Neuronal stem cell (in vitro differentiated cells): Measurements from ENCODE around the gene RIT1.

Source experiments
- DNase-seq: peaks from one replicate; pipeline ENCODE4 v3.0.0-alpha.2; 2013; ENCODE audit warnings: low spot score
- H2AFZ ChIP-seq: one replicate; pipeline ENCODE4 v1.6.1; 2013; ENCODE audit warnings: mild to moderate bottlenecking, low read length, inconsistent platforms
- H2AK5ac ChIP-seq: 2 replicates; pipeline ENCODE4 v1.6.1; 2013; ENCODE audit warnings: low read depth, mild to moderate bottlenecking, inconsistent platforms, low read length, moderate library complexity, mixed read lengths
- H2BK120ac ChIP-seq: 2 replicates; pipeline ENCODE4 v1.6.1; 2013; ENCODE audit warnings: low read depth, mild to moderate bottlenecking, inconsistent platforms, low read length, moderate library complexity, mixed read lengths
- H2BK12ac ChIP-seq: one replicate; pipeline ENCODE4 v1.6.1; 2013; ENCODE audit warnings: low read length, inconsistent platforms
- H2BK15ac ChIP-seq: 2 replicates; pipeline ENCODE4 v1.6.1; 2013; ENCODE audit warnings: mild to moderate bottlenecking, low read length, inconsistent platforms, mixed read lengths
- H2BK5ac ChIP-seq: one replicate; pipeline ENCODE4 v1.6.1; 2013; ENCODE audit warnings: inconsistent platforms, mild to moderate bottlenecking, low read length, moderate library complexity
- H3K14ac ChIP-seq: one replicate; pipeline ENCODE4 v1.6.1; 2013; ENCODE audit warnings: low read length, inconsistent platforms
- H3K18ac ChIP-seq: 2 replicates; pipeline ENCODE4 v1.6.1; 2013; ENCODE audit warnings: low read length, inconsistent platforms
- H3K23ac ChIP-seq: 2 replicates; pipeline ENCODE4 v1.6.1; 2013; ENCODE audit warnings: low read depth, mild to moderate bottlenecking, mixed read lengths, low read length, inconsistent platforms; ENCODE audit not compliant: poor library complexity
- H3K27ac ChIP-seq: replicated peaks from 3 replicates; pipeline ENCODE4 v1.5.1; 2013; ENCODE audit warnings: low read length, inconsistent platforms
- H3K27me3 ChIP-seq, 3 experiments: 2 replicates each; pipeline ENCODE4 v1.6.1; 2013; ENCODE audit warnings: low read length in 3 of 3, mild to moderate bottlenecking in 2 of 3, inconsistent platforms in 1 of 3, low read depth in 1 of 3, mixed read lengths in 1 of 3, moderate library complexity in 1 of 3; ENCODE audit not compliant: control insufficient read depth in 3 of 3, insufficient read depth in 3 of 3
- H3K36me3 ChIP-seq, 2 donors: replicated peaks in 1 of 2; 2 replicates each; pipeline ENCODE4 v1.6.1; 2013; ENCODE audit warnings: low read length in 2 of 2; ENCODE audit not compliant: control insufficient read depth in 2 of 2, insufficient read depth in 2 of 2
- H3K4ac ChIP-seq: 2 replicates; pipeline ENCODE4 v1.6.1; 2013; ENCODE audit warnings: inconsistent platforms, mild to moderate bottlenecking, low read length, moderate library complexity
- H3K4me1 ChIP-seq, 2 donors: 1 replicate in 1 of 2; 2 replicates in 1 of 2; pipeline ENCODE4 v1.6.1; 2013; ENCODE audit warnings: low read length in 2 of 2, low read depth in 1 of 2; ENCODE audit not compliant: control insufficient read depth in 2 of 2, insufficient read depth in 1 of 2
- H3K4me2 ChIP-seq: one replicate; pipeline ENCODE4 v1.6.1; 2013; ENCODE audit warnings: mild to moderate bottlenecking, low read length, inconsistent platforms; ENCODE audit not compliant: insufficient read depth, poor library complexity, severe bottlenecking
- H3K4me3 ChIP-seq, 2 donors: 2 replicates each; pipeline ENCODE4 v1.5.1; 2013; ENCODE audit warnings: low read length in 2 of 2, mild to moderate bottlenecking in 2 of 2, inconsistent platforms in 1 of 2, moderate library complexity in 1 of 2
- H3K79me1 ChIP-seq: one replicate; pipeline ENCODE4 v1.6.1; 2013; ENCODE audit warnings: low read depth, mild to moderate bottlenecking, inconsistent platforms, low read length, moderate library complexity
- H3K9ac ChIP-seq: one replicate; pipeline ENCODE4 v1.6.1; 2013; ENCODE audit warnings: mild to moderate bottlenecking, low read depth, low read length, inconsistent platforms; ENCODE audit not compliant: poor library complexity
- H3K9me3 ChIP-seq, 2 donors: replicated peaks in 1 of 2; 2 replicates each; pipeline versions ENCODE3 to v1.6.1; 2013; ENCODE audit warnings: low read length in 2 of 2, mild to moderate bottlenecking in 2 of 2, inconsistent platforms in 1 of 2, low read depth in 1 of 2, mixed read lengths in 1 of 2, moderate library complexity in 1 of 2; ENCODE audit not compliant: control insufficient read depth in 2 of 2, insufficient read depth in 1 of 2
- H4K8ac ChIP-seq: one replicate; pipeline ENCODE4 v1.6.1; 2013; ENCODE audit warnings: low read depth, mild to moderate bottlenecking, inconsistent platforms, low read length, moderate library complexity
- H4K91ac ChIP-seq: one replicate; pipeline ENCODE4 v1.6.1; 2013; ENCODE audit warnings: low read length, low read depth, mild to moderate bottlenecking, inconsistent platforms; ENCODE audit not compliant: poor library complexity
- WGBS, 2 donors: extraction: QIAGEN DNeasy Blood & Tissue Kit; methylation state at CpG; one replicate each; pipeline ENCODE4 v1.1.7; 2013; ENCODE audit warnings: missing lambda C conversion rate in 2 of 2, mixed read lengths in 1 of 2; ENCODE audit not compliant: insufficient read length in 2 of 2, insufficient replicate concordance in 1 of 2; ENCODE audit errors: extremely low coverage in 2 of 2; 5-methylcytosine and 5-hydroxymethylcytosine counted together

The RIT1 gene

GRCh38 chr1:155919801-155920200, 8.7 kb upstream of the RIT1 start:
- no peak overlapping the region for H3K4ac ChIP-seq
- H2BK15ac ChIP-seq = no peak overlapping the region
- H3K27ac ChIP-seq = no peak overlapping the region
- no peak overlapping the region for H4K8ac ChIP-seq
- no CpG with 5 or more reads among the region's 2 CpGs for WGBS, 2 donors
- H3K23ac ChIP-seq = no peak overlapping the region
- no peak overlapping the region for H3K18ac ChIP-seq
- no peak overlapping the region for H4K91ac ChIP-seq
- H3K27me3 ChIP-seq = no peaks in the 10 kb centered on the region
- no peaks in the 10 kb centered on the region for H3K79me1 ChIP-seq
- no peaks in the 10 kb centered on the region for H3K9me3 ChIP-seq
- no peak overlapping the region for H3K4me3 ChIP-seq
- no peak overlapping the region for H3K14ac ChIP-seq
- no peak overlapping the region for H2BK12ac ChIP-seq
- peaks cover 40 to 98% of the 10 kb centered on the region in 2 donors for H3K36me3 ChIP-seq
- H2AK5ac ChIP-seq = no peak overlapping the region
- no peaks in the 10 kb centered on the region for H3K4me1 ChIP-seq
- H3K9ac ChIP-seq = no peak overlapping the region
- no peak overlapping the region for H3K4me2 ChIP-seq
- H2BK120ac ChIP-seq = no peak overlapping the region
- no peak for DNase-seq
- H2BK5ac ChIP-seq = no peak overlapping the region
- H2AFZ ChIP-seq = no peak overlapping the region

- H3K27ac ChIP-seq = no peak overlapping the region
- H4K91ac ChIP-seq = no peak overlapping the region
- WGBS, 2 donors = no CpG with 5 or more reads among the region's 3 CpGs
- H4K8ac ChIP-seq = no peak overlapping the region
- no peak overlapping the region for H2AK5ac ChIP-seq
- no peak overlapping the region for H3K9ac ChIP-seq
- no peaks in the 10 kb centered on the region for H3K27me3 ChIP-seq
- no peak overlapping the region for H2BK12ac ChIP-seq
- no peak overlapping the region for H3K23ac ChIP-seq
- H2BK120ac ChIP-seq = no peak overlapping the region
- DNase-seq = no peak
- no peaks in the 10 kb centered on the region for H3K79me1 ChIP-seq
- no peaks in the 10 kb centered on the region for H3K4me1 ChIP-seq
- no peak overlapping the region for H2BK15ac ChIP-seq
- H2BK5ac ChIP-seq = no peak overlapping the region
- H3K4ac ChIP-seq = no peak overlapping the region
- no peak overlapping the region for H3K4me3 ChIP-seq
- H3K18ac ChIP-seq = no peak overlapping the region
- H3K14ac ChIP-seq = no peak overlapping the region
- no peaks in the 10 kb centered on the region for H3K9me3 ChIP-seq
- peaks cover 41 to 98% of the 10 kb centered on the region in 2 donors for H3K36me3 ChIP-seq
- no peak overlapping the region for H3K4me2 ChIP-seq
- no peak overlapping the region for H2AFZ ChIP-seq
These were observed 7.5 kb upstream of the RIT1 start for GRCh38 chr1:155918660-155919059.

DNA sequence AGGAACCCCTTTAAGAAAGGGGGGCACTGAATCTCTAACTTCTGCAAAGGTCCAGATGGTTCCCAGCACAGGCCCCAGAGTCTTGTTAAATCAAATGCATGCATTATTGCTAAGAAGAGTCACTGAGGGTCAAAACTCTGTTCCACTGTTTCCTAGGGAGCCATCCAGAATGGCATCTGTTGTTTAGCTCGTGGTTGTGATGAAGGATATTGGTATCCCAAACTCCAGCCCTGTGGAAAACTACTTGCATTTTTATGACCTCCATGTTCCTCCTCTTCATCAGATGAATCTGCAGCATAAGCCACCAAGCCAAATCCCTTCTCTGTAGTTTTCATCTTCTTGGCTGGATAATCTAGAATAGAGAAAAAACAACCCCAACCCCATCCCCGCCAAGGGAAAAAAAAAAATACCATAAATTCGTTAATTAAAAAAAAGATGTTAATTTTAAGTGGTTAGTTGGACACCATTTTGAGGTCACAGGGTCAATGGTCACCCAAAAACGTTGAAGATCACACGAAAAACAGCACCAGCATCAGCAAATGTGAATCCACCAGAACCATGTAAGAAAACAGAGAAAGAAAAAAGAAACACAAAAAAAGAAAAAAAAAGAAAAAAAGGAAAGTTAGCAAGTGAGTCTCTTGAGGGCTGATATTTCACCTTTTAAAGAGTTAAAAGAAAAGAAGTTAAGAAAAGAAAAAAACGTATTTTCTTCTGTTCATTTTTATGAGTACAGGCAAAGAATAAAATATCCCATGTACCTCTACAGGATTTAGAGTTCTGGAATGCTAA, 3.0 kb upstream of the RIT1 start:
- no peak overlapping the region for H2BK12ac ChIP-seq
- H3K36me3 ChIP-seq = peaks cover 23 to 87% of the 10 kb centered on the region in 2 donors
- H3K23ac ChIP-seq = no peak overlapping the region
- H3K79me1 ChIP-seq = peaks cover 1% of the 10 kb centered on the region
- peaks cover 0 to 2% of the 10 kb centered on the region in 2 donors for H3K4me1 ChIP-seq
- H3K4me3 ChIP-seq = no peak overlapping the region
- H3K18ac ChIP-seq = no peak overlapping the region
- H2AK5ac ChIP-seq = no peak overlapping the region
- H3K9me3 ChIP-seq = no peaks in the 10 kb centered on the region
- H2AFZ ChIP-seq = no peak overlapping the region
- H2BK120ac ChIP-seq = no peak overlapping the region
- no peak for DNase-seq
- H3K27me3 ChIP-seq = no peaks in the 10 kb centered on the region
- no peak overlapping the region for H3K9ac ChIP-seq
- H3K14ac ChIP-seq = no peak overlapping the region
- H3K27ac ChIP-seq = no peak overlapping the region
- H3K4me2 ChIP-seq = no peak overlapping the region
- no peak overlapping the region for H4K91ac ChIP-seq
- no peak overlapping the region for H4K8ac ChIP-seq
- H2BK15ac ChIP-seq = no peak overlapping the region
- no peak overlapping the region for H2BK5ac ChIP-seq
- no CpG with 5 or more reads among the region's 6 CpGs for WGBS, 2 donors
- no peak overlapping the region for H3K4ac ChIP-seq

DNA sequence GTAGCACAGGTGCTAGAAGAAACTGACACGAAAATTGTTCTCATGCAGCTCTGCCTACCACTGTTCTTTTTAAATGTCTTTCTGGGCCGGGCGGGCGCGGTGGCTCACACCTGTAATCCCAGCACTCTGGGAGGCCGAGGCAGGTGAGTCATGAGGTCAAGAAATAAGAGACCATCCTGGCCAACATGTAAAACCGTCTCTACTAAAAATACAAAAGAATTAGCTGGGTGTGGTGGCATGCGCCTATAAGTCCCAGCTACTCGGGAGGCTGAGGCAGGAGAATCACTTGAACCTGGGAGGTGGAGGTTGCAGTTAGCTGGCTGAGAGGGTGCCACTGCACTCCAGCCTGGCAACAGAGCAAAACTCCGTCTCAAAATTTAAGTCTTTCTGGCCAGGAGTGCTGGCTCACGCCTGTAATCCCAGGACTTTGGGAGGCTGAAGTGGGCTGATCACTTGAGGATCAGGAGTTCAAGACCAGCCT, 947 bp upstream of the RIT1 start:
- Histone ChIP-seq H4K91ac (no peak overlapping the region), H2BK5ac (no peak overlapping the region), H3K27ac (no peak overlapping the region), H3K79me1 (peaks cover 1% of the 10 kb centered on the region), H3K4me2 (no peak overlapping the region), H3K36me3 (peaks cover 20 to 83% of the 10 kb centered on the region in 2 donors), H2BK15ac (no peak overlapping the region), H3K4me3 (no peak overlapping the region), H3K9ac (no peak overlapping the region), H4K8ac (no peak overlapping the region), H3K23ac (no peak overlapping the region), H2AK5ac (no peak overlapping the region), H2AFZ (no peak overlapping the region), H3K27me3 (no peaks in the 10 kb centered on the region), H2BK120ac (no peak overlapping the region), H3K14ac (no peak overlapping the region), H3K4ac (no peak overlapping the region), H2BK12ac (no peak overlapping the region), H3K4me1 (peaks cover 0 to 2% of the 10 kb centered on the region in 2 donors), H3K18ac (no peak overlapping the region), H3K9me3 (no peaks in the 10 kb centered on the region)
- DNase-seq = no peak
- WGBS, 2 donors = no CpG with 5 or more reads among the region's 11 CpGs
